Lower leg skin (tissue), 3 donors: ENCODE measurements around the gene HSPA8.

Source experiments
- POLR2A ChIP-seq, 2 donors: fragments of 450-650 bp; IDR thresholded peaks; one replicate each; pipeline ENCODE4 v1.6.1; 2016 to 2017; ENCODE audit warnings: antibody characterized with exemption in 2 of 2, mild to moderate bottlenecking in 1 of 2, moderate library complexity in 1 of 2
- TF ChIP-seq, protein P1 (sequence below), 3 donors: fragments of 450-650 bp; IDR thresholded peaks; one replicate each; pipeline ENCODE4 v1.5.1; 2016; ENCODE audit warnings: antibody characterized with exemption in 3 of 3, mild to moderate bottlenecking in 3 of 3, moderate library complexity in 2 of 3

DNA sequence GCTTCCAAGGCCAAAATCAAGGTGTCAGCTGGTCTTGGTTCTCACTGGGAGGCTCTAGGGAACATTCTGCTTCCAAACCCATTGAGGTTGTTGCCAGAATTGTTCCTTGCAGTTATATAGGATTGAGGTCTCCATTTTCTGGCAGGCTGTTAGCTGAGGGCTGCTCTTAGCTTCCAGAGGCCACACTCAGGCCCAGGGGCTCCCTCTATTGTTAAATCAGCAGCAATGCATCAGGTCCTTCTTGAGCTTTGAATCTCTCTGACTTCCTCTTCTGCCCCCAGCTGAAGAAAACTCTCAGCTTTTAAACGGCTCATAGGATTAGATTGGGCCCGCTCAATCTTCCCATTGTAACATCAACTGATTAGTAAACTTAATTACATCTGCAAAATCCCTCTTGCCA lies 41.0 kb downstream of the HSPA8 start:
- no peak for TF ChIP-seq POLR2A (IDR thresholded peaks at IDR 0.05)
- TF ChIP-seq, protein P1, sequence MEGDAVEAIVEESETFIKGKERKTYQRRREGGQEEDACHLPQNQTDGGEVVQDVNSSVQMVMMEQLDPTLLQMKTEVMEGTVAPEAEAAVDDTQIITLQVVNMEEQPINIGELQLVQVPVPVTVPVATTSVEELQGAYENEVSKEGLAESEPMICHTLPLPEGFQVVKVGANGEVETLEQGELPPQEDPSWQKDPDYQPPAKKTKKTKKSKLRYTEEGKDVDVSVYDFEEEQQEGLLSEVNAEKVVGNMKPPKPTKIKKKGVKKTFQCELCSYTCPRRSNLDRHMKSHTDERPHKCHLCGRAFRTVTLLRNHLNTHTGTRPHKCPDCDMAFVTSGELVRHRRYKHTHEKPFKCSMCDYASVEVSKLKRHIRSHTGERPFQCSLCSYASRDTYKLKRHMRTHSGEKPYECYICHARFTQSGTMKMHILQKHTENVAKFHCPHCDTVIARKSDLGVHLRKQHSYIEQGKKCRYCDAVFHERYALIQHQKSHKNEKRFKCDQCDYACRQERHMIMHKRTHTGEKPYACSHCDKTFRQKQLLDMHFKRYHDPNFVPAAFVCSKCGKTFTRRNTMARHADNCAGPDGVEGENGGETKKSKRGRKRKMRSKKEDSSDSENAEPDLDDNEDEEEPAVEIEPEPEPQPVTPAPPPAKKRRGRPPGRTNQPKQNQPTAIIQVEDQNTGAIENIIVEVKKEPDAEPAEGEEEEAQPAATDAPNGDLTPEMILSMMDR (IDR thresholded peaks at IDR 0.05): no peak
